Naive thymus-derived CD8-positive, alpha-beta T cell (primary cell): Measurements from ENCODE around the gene WNT9B. TPM values are rescaled to one million over a fixed set of nuclear protein-coding genes. Genes with fewer than 3 reads are reported as not detected.

Experiments
- ATAC-seq, 2 donors: fragments of 150-1000 bp; cut with Tn5 transposase in 1 of 2; sonication (Bioruptor Pico), chemical (Tn5 transposase) in 1 of 2; 1 replicate in 1 of 2; 2 replicates in 1 of 2; pipeline ENCODE4 v1.10.0; 2021; ENCODE audit warnings: mild to moderate bottlenecking in 2 of 2, moderate library complexity in 2 of 2
- POLR2A ChIA-PET: fragments of 350-600 bp; sonication (Branson Sonifier 250); formaldehyde crosslinking; loops from one replicate; lab custom pipeline; 2021; ENCODE audit warnings: antibody characterized with exemption; lab: Charles Lee
- DNase-seq, 10 donors: peaks; one replicate each; pipeline versions ENCODE4 v3.0.0 to v3.0.0-alpha.2; 2020 to 2022
- H3K27ac Mint-ChIP-seq, 10 donors: one replicate each; pipeline ENCODE4 v1.8.0; 2020 to 2022; ENCODE audit warnings: mild to moderate bottlenecking in 10 of 10, mixed read lengths in 10 of 10, moderate library complexity in 4 of 10, inconsistent platforms in 1 of 10
- H3K27me3 Mint-ChIP-seq, 5 donors: one replicate each; pipeline ENCODE4 v1.8.0; 2021 to 2022; ENCODE audit warnings: mixed read lengths in 5 of 5
- H3K36me3 Mint-ChIP-seq, 3 donors: one replicate each; pipeline ENCODE4 v1.8.0; 2020 to 2022; ENCODE audit warnings: mixed read lengths in 3 of 3, mild to moderate bottlenecking in 2 of 3, inconsistent platforms in 1 of 3
- H3K4me1 Mint-ChIP-seq, 4 donors: one replicate each; pipeline ENCODE4 v1.8.0; 2021 to 2022; ENCODE audit warnings: mixed read lengths in 4 of 4
- H3K4me3 Mint-ChIP-seq, 10 donors: one replicate each; pipeline ENCODE4 v1.8.0; 2020 to 2022; ENCODE audit warnings: mild to moderate bottlenecking in 10 of 10, mixed read lengths in 10 of 10, moderate library complexity in 6 of 10, inconsistent platforms in 1 of 10
- H3K9me3 Mint-ChIP-seq, 9 donors: one replicate each; pipeline ENCODE4 v1.8.0; 2020 to 2022; ENCODE audit warnings: mixed read lengths in 9 of 9, mild to moderate bottlenecking in 3 of 9, inconsistent platforms in 1 of 9, moderate library complexity in 1 of 9
- polyA plus RNA-seq, 3 donors: library from polyadenylated mRNA; unstranded; fragments of 300-500 nt; fragmentation: Illumina TruSeq; gene quantifications; one replicate each; pipeline ENCODE4 v1.2.3, GENCODE V29; 2021
- total RNA-seq, 8 experiments: library from RNA in 2 of 8; stranded (reverse) in 2 of 8; gene quantifications; one replicate each; pipeline ENCODE4 v1.2.3 and lab custom pipeline; 2021 to 2026

The WNT9B gene
- total and polyA plus RNA-seq, 5 experiments from 2014 or later = not detected

DNA sequence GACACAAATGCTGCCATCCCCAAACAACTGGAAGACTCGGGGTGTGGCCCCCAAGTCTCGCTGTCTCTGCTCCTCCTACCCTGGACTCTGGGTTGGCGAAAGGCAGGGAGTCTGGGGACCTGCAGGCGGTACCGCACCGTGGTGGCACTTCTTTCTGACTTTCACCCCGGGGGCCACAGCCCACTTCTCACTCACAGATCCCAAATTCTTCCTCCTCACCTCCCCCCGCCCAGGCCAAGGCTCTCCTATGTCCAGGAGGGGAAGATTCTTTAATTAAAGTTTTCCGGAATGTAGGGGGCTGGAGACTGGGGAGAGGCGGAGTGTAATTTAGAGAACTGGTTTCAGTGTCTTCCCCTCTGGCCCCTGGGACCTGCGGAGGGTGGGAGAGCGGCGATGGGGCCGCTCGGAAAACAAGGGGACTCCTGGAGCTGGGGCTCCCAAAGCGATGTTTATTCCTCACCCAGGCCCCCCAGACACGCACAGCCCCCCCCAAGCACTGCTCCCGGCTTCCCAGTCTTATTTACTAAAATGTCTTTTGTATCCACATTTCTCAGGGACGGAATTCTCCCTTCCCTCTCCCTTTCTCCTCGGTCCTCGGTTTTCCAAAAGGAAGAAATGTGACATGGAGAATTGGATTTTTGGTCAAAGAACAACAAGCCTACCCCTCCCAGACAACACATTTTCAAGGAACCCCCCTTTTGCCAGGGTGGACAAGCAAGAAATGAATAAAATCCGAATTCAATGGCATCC, 34.1 kb upstream of the WNT9B start:
- no peak overlapping the region for H3K27ac Mint-ChIP-seq
- no peaks in the 10 kb centered on the region for H3K9me3 Mint-ChIP-seq
- POLR2A ChIA-PET = no interaction called here
- H3K4me1 Mint-ChIP-seq = peaks cover 16 to 54% (median 29%) of the 10 kb centered on the region in 4 donors
- H3K36me3 Mint-ChIP-seq = peaks cover 0 to 8% (median 0%) of the 10 kb centered on the region in 3 donors
- DNase-seq (no peak), ATAC-seq (no peak)
- peak overlapping the region; percentile 48 to 87 (median 66) for H3K4me3 Mint-ChIP-seq
- peaks cover 34 to 98% (median 67%) of the 10 kb centered on the region in 5 donors for H3K27me3 Mint-ChIP-seq

DNA sequence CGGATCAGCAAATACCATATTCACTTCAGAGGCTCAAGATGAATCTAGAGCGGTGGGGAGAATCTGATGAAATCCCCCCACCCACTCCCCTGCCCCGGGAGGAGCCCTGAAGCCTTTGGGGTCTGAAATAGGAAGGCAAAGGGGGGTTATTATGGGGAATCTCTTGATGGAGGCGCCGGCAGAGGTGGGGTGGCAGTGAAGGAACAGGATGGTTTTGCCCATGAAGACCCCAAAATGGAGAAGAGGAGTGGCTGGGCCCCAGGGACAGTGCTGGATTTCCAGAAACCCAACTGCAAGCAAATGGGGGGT, 33.5 kb upstream of the WNT9B start:
- Mint-ChIP-seq H3K9me3 (no peaks in the 10 kb centered on the region), H3K27ac (peak overlapping the region in 2 of 10 donors; percentile 29 to 43), H3K4me3 (peak overlapping the region; percentile 48 to 87 (median 66)), H3K4me1 (peaks cover 16 to 58% (median 29%) of the 10 kb centered on the region in 4 donors), H3K36me3 (peaks cover 0 to 8% (median 0%) of the 10 kb centered on the region in 3 donors), H3K27me3 (peaks cover 31 to 96% (median 63%) of the 10 kb centered on the region in 5 donors)
- POLR2A ChIA-PET = no interaction called here
- DNase-seq (no peak), ATAC-seq (no peak)

DNA sequence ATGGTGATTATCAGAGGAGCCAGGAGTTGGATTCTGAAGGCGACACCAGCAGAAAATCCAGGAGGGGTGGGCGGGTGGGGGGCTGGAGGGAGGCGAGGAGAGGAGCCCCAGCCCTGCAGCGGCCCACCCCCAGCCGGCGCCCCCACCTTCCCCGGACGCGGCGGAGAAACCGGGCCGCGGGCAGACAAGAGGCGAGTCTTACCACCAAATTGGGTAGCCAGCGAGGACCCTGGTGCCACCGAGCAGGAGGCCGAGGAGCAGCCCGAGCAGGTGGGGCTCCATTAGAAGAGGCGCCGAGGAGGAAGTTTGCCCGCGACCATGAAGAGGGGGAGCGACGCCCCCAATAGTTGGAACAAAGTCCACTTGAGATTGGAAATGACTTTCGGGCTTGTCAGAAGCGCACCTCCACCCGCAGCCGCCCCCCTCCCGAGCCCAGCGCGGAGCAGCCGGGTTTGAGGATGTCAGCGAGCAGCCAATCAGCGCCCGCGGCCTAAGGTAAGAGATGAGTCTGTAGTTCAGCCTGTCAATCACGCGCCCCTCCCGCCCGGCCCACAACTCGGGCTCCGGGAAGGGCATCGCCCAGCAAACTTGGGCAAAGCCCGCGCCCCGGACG, 33.0 kb upstream of the WNT9B start, which contains the start of gene WNT3:
Gene WNT3 (minus strand): TSS at position 377 of the 613 bp plus-strand sequence. CDS start 95 bp downstream, at position 282.
- peaks cover 26 to 90% (median 57%) of the 10 kb centered on the region in 5 donors for H3K27me3 Mint-ChIP-seq
- peaks cover 0 to 8% (median 0%) of the 10 kb centered on the region in 3 donors for H3K36me3 Mint-ChIP-seq
- H3K27ac Mint-ChIP-seq = peak within 1 kb of the TSS in 2 of 10 donors; percentile 29 to 43
- POLR2A ChIA-PET = no interaction called here
- ATAC-seq (peak; percentile 67 to 76), DNase-seq (peak; percentile 21 to 75 (median 38))
- H3K4me1 Mint-ChIP-seq = peaks cover 16 to 58% (median 29%) of the 10 kb centered on the region in 4 donors
- H3K4me3 Mint-ChIP-seq = peak within 1 kb of the TSS; percentile 70 to 89 (median 80)
- no peaks in the 10 kb centered on the region for H3K9me3 Mint-ChIP-seq

DNA sequence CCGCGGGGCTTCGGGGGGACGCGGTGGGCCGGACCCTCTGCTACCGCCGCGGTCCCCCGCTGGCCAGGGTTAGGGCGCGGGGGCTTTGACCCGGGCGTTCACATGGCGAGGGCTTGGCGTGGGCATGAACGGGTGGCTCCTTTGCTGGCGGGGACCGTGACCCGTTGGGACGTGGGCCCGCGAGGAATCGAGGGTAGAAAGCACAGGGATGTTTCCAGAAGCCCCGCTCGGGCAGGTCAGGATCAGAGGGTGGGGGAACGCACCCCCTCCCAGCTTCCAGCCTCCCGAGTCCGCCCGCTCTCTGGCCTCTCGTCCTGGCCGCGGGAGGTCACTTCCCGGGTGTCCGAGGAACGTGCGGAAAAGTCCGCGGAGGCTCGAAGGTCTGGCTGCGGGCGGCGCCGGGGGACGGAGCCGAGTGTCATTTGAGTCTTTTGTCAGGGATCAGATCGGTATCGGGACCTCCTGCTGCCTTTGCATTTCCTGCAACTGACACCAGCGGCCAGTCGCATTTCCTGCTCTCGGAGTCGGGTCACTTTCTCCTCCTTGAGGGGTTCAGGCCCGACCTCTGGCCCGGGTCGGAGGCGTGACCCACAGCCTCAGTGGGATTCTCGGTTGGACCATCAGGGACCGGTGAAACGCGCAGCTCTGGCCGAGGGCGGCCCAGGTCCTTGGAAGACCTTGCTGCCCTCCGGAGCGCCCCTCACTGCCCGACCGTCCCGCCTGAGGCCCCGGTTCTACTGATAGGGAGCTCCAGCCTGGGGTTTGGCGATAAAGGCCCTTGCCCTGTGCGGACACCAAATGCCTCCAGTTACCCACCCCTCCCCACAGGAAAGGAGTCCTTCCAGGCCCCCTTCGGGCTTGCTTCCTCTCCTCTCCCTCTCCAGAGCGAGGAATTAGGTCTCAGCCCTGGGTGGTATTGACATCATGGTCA, 32.2 kb upstream of the WNT9B start:
- Mint-ChIP-seq H3K4me3 (peak overlapping the region; percentile 58 to 82 (median 76)), H3K4me1 (peaks cover 16 to 58% (median 29%) of the 10 kb centered on the region in 4 donors), H3K9me3 (no peaks in the 10 kb centered on the region), H3K36me3 (peaks cover 0 to 8% (median 0%) of the 10 kb centered on the region in 3 donors), H3K27me3 (peaks cover 19 to 82% (median 50%) of the 10 kb centered on the region in 5 donors), H3K27ac (no peak overlapping the region)
- DNase-seq (peak in 2 of 10 donors; percentile 17 to 24), ATAC-seq (peak; percentile 24 to 37)
- POLR2A ChIA-PET = no interaction called here

DNA sequence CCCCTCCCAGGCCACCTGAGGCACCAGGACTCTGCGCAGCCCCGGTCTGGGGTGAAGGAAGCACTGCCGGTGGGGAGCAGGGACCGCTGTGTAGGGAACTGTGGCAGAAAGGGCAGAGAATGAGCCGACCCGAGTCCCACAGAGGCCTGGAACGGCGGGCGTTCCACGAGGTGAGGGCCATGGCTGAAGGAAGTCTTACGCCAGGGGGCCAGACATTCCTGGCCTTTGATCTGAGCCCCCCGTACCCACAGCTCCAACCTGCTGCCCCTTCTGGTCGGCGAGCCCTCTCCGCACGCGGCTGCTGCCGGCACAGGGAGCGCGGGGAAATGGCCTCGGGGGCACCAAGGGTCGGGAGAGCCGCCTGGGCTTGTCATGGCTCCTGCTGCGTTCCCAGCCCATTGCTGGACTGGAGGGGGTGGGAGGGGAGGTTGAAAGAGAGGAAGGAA, 31.5 kb upstream of the WNT9B start:
- Mint-ChIP-seq H3K27ac (peak overlapping the region in 1 of 10 donors; percentile 66), H3K4me1 (peaks cover 16 to 58% (median 29%) of the 10 kb centered on the region in 4 donors), H3K36me3 (peaks cover 0 to 8% (median 0%) of the 10 kb centered on the region in 3 donors), H3K4me3 (peak overlapping the region; percentile 15 to 82 (median 70)), H3K9me3 (no peaks in the 10 kb centered on the region), H3K27me3 (peaks cover 19 to 81% (median 51%) of the 10 kb centered on the region in 5 donors)
- peak in 1 of 2 donors; percentile 29 for ATAC-seq
- DNase-seq = no peak
- POLR2A ChIA-PET = no interaction called here

DNA sequence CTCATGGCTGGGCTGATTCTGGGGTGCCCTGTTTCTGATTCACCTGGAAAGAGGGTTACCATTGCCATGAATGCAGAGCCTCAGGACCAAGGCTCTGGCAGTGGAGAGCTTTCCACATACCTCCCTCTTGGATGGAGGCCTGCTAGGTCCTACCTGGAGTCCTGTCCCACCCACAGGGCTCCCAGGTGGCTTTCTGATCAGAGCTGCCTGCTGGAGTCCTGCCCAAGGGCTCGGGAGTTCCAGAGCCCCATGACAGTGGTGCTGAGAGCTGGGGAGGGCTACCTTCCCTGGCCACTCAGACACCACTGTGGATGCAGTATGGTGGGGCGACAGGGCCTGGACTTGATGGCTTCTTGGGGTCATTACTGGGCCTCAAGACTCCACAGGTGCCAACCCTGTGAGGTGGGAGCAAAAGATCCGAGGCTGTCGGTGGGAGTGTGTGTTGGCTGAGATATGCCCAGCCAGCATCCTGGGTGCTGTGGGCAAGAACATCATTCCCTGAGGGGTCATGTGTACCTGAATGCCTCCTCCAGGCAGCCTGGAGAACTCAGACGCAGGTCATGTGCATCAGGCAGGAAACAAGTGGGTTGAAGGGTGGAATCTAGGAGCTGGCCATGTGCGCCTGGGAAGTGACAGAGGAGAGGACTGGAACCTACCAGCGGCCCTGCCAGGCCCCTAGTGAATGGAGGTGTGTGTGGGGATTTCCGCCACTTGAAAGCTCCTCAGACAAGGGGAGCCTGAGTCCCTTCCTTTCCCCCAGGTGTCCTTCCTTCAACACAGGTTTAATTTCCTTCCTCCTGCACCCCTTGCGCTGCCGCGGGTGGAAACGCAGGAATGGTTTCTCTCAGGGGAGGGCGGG, 30.6 kb upstream of the WNT9B start:
- H3K4me1 Mint-ChIP-seq = peaks cover 16 to 58% (median 28%) of the 10 kb centered on the region in 4 donors
- H3K4me3 Mint-ChIP-seq = peak overlapping the region in 9 of 10 donors; percentile 19 to 77 (median 43)
- no peaks in the 10 kb centered on the region for H3K9me3 Mint-ChIP-seq
- H3K27me3 Mint-ChIP-seq = peaks cover 19 to 79% (median 52%) of the 10 kb centered on the region in 5 donors
- ATAC-seq (no peak), DNase-seq (peak in 1 of 10 donors; percentile 52)
- no peak overlapping the region for H3K27ac Mint-ChIP-seq
- POLR2A ChIA-PET = no interaction called here
- peaks cover 0 to 8% (median 0%) of the 10 kb centered on the region in 3 donors for H3K36me3 Mint-ChIP-seq

DNA sequence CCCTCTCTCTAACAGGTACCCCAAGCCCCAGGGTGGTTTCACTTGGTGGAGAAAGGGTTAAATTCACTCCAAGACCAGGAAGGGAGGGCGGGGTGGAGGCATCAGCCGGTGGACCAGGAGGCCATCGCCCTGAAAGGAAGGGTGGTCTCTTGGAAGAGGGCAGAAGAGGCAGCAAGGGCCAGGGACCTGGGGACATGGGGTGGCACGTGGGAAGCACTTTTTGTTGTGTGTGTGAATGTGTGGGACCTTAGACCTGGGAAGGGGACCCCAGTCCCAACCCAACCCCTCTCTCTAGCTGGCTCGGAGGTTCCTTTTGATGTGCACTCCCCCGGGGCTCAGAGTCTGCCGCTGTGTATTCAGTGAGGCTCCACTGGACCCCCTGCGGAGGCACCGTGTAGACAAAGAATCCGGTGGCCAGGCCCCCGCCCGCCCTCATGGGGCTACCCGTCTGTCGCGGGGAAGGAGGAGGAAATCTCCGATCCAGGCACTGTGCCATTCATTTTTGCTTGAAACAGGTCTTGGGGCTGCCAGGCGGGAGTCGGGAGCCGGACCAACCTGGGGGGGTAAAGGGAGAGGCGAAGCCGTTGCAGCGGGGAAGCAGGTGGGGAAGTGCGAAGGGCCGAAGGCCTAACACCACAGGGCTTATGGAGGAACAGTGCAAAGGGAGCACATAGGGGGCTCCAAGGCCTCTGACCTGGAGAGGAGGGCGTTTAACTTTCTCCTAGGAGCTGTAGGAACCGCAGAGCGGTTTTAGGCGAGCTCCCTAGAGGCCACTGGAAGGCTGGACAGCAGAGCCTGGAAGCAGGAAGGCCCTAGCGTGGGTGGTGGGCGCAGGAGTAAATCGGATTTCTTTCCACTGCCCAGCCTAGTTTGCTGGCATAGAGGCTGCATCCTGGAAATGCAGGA, 29.6 kb upstream of the WNT9B start:
- peak in 1 of 10 donors; percentile 54 for DNase-seq
- ATAC-seq = no peak
- Mint-ChIP-seq H3K36me3 (peaks cover 0 to 8% (median 0%) of the 10 kb centered on the region in 3 donors), H3K27ac (peak overlapping the region in 1 of 10 donors; percentile 75), H3K4me3 (peak overlapping the region in 2 of 10 donors; percentile 14 to 22), H3K9me3 (no peaks in the 10 kb centered on the region), H3K27me3 (peaks cover 12 to 70% (median 43%) of the 10 kb centered on the region in 5 donors), H3K4me1 (peaks cover 11 to 55% (median 28%) of the 10 kb centered on the region in 4 donors)
- POLR2A ChIA-PET = no interaction called here

DNA sequence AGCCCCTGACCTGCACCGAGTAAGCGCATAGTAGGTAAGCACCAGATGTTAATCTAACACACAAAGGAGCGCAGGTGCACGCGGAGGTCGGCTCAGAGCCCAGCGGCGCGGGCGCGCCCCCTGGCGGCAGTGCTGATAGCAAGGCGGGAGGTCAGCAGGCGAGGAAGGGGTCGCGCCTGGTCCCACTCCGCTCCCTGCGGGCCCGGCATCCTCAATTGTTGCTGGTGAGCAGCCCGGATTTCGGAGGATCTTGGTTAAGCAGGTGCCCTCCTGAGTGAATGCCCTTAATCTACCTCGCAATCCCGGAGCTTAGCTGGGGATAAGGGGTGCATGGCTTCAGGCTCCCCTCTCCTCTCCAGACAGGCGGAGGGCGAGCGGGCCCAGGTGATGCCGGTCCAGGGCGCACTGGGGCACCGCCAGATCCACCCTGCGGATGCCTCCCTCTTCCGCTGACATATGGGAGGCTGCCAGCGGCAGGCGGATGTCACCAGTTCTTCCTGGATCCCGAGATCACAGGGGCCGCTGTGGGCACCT, 28.9 kb upstream of the WNT9B start:
- DNase-seq = peak in 3 of 10 donors; percentile 9 to 62 (median 26)
- Mint-ChIP-seq H3K27me3 (peaks cover 8 to 63% (median 37%) of the 10 kb centered on the region in 5 donors), H3K4me3 (no peak overlapping the region), H3K36me3 (peaks cover 0 to 8% (median 2%) of the 10 kb centered on the region in 3 donors), H3K9me3 (no peaks in the 10 kb centered on the region), H3K4me1 (peaks cover 8 to 48% (median 25%) of the 10 kb centered on the region in 4 donors), H3K27ac (peak overlapping the region in 1 of 10 donors; percentile 75)
- peak in 1 of 2 donors; percentile 15 for ATAC-seq
- POLR2A ChIA-PET = interaction anchor here (1.4 kb wide), 1 partner anchor 8 kb away, joined by 3 read pairs; no protein-coding TSS in a partner anchor

DNA sequence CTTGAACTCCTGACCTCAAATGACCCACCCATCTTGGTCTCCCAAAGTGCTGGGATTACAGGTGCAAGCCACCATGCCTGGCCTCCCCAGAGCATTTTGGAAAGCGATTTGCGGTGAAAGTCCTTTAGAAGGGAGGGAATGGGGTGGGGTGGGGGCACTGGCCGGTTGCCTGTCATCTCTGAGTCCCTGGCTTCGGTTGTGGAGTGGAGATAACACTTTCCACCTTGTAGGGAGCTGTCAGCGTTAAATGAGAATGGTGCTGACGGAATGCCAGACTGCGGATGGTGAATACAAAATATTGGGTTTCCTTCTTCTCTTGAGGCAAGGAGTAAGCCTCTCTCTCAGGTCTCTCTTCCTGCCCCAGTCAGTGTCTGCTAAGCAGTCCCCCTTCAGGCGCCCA, 27.7 kb upstream of the WNT9B start:
- H3K27ac Mint-ChIP-seq = no peak overlapping the region
- POLR2A ChIA-PET = interaction anchor here (1.4 kb wide), 1 partner anchor 10 kb away, joined by 3 read pairs; no protein-coding TSS in a partner anchor
- ATAC-seq (no peak), DNase-seq (peak in 1 of 10 donors; percentile 36)
- H3K36me3 Mint-ChIP-seq = peaks cover 0 to 2% (median 0%) of the 10 kb centered on the region in 3 donors
- H3K4me1 Mint-ChIP-seq = peaks cover 2 to 36% (median 17%) of the 10 kb centered on the region in 4 donors
- peaks cover 3 to 60% (median 34%) of the 10 kb centered on the region in 5 donors for H3K27me3 Mint-ChIP-seq
- peaks cover 0 to 2% (median 0%) of the 10 kb centered on the region in 9 donors for H3K9me3 Mint-ChIP-seq
- H3K4me3 Mint-ChIP-seq = no peak overlapping the region

DNA sequence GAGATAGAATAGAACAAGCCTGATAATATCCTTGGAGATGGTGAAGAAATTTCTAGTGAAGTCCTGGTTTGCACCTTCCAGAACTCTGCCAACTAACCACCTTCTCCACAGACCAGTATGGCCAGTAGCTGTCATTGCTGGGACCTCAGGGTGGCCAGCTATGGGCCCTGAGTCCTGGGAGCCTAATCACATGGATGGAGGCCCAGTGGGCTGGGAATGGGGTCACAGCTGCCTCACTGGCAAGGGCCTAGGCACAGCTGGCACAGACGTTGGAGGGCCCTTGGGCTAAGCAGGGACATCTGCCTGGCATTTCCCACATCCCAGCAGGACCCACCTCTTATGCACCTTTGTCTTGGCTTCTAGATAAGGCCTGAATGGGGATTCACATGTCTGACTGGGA, 25.3 kb upstream of the WNT9B start:
- ATAC-seq (no peak), DNase-seq (peak in 1 of 10 donors; percentile 18)
- Mint-ChIP-seq H3K4me3 (no peak overlapping the region), H3K27me3 (peaks cover 0 to 52% (median 28%) of the 10 kb centered on the region in 5 donors), H3K27ac (no peak overlapping the region), H3K36me3 (peaks cover 0 to 2% (median 0%) of the 10 kb centered on the region in 3 donors), H3K4me1 (peaks cover 0 to 16% (median 3%) of the 10 kb centered on the region in 4 donors), H3K9me3 (peaks cover 0 to 2% (median 0%) of the 10 kb centered on the region in 9 donors)
- POLR2A ChIA-PET = no interaction called here
